Epithelial cell of esophagus (primary cell): Measurements from ENCODE around the gene CSTF2.

ENCODE experiments used
- DNase-seq: peaks from one replicate; pipeline ENCODE4 v3.0.0; 2010; ENCODE audit warnings: low read depth
- H3K4me3 ChIP-seq: 2 replicates; pipeline ENCODE4 v1.5.1; 2011; ENCODE audit warnings: mild to moderate bottlenecking, low read length, control low read depth
- CTCF ChIP-seq: IDR thresholded peaks from 2 replicates; pipeline ENCODE4 v1.5.1; 2011; ENCODE audit warnings: low read depth, mild to moderate bottlenecking, low read length, control low read depth, inconsistent platforms; ENCODE audit not compliant: insufficient read depth; ENCODE audit errors: missing control alignments

Gene CSTF2

GRCh38 chrX:100812216-100813158 is 7.7 kb upstream of the CSTF2 start:
- no peak for DNase-seq

GRCh38 chrX:100817340-100817739 is 2.9 kb upstream of the CSTF2 start:
- no peak for DNase-seq
- no peak overlapping the region for H3K4me3 ChIP-seq
- TF ChIP-seq CTCF: no peak

More at GRCh38 chrX:100812216-100813158, 7.7 kb upstream of the CSTF2 start:
- TF ChIP-seq CTCF: no peak
- H3K4me3 ChIP-seq: no peak overlapping the region

GRCh38 chrX:100819534-100819836 is 706 bp upstream of the CSTF2 start:
- peak overlapping the region; percentile 71 for H3K4me3 ChIP-seq
- TF ChIP-seq CTCF: no peak
- DNase-seq: no peak

GRCh38 chrX:100829730-100830129 is 9.5 kb downstream of the CSTF2 start:
- DNase-seq: peak; percentile 73
- no peak overlapping the region for H3K4me3 ChIP-seq
- no peak for TF ChIP-seq CTCF

DNA sequence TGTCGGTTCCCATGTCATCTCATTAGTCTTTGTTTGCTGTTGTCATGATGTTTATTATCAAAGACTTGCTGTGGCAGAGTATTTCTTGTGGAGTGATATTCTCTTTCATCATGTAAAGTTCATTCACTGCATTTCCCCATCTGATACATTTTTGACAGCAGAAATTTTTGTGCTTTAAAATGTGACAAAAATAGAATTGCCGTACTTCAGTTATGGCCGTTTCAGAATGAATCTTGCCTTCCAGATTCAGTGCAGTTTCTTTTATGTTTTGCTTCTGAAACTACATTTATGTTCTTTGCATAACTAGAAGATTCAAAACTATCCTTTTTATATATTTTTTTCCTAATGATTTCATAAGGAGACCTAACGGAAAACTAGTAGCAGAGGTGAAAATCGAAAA is 10.0 kb downstream of the CSTF2 start:
- no peak for TF ChIP-seq CTCF

GRCh38 chrX:100830547-100830946 is 10.4 kb downstream of the CSTF2 start:
- DNase-seq: no peak
- no peak for TF ChIP-seq CTCF

More for the DNA sequence above, 10.0 kb downstream of the CSTF2 start:
- no peak for DNase-seq
- no peak overlapping the region for H3K4me3 ChIP-seq

DNA sequence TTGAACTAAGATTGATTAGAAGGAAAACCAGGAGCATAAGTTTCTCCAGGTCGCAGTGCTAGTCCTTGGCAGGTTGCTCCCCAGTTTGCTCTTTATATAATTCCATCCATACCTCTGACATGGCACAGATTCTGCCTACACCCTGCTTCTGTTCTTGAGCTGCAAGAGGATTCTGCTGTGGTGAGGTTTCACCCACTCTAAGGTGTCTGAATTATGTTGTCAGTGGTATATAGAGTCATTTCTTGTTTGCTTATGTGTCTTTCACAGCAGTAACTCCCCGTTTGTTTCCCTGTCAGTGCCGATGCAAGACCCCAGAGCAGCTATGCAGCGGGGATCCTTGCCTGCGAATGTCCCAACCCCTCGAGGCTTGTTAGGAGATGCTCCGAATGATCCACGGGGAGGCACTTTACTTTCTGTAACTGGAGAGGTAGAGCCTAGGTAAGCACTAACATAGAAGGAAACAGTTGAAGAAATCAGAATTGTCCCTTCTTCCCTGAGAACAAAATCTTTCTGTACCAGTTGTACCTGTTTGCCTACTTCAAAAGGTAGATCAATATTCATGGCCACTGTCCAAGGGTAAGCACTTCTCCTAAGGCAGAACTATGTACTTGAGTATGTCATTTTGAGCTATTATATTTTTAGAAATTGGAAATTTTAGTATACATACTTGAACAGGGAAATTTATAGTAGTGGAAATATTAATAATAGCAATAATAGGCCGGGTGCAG is 11.2 kb downstream of the CSTF2 start:
- H3K4me3 ChIP-seq: no peak overlapping the region
- no peak for DNase-seq
- no peak for TF ChIP-seq CTCF

More at GRCh38 chrX:100830547-100830946, 10.4 kb downstream of the CSTF2 start:
- no peak overlapping the region for H3K4me3 ChIP-seq
